ENCODE measurements around the gene ZNF483. TPM values are rescaled to one million over a fixed set of nuclear protein-coding genes. Genes with fewer than 3 reads are reported as not detected.

ZNF483 gene
- total and polyA plus RNA-seq, 9 of the 15 experiments (the other 6 are each of a cell fraction or from before 2014, with no cell fraction given), result 0.04 to 1.0 (median 0.38) TPM

GRCh38 chr9:111601237-111602018 lies 76.4 kb downstream of the ZNF483 start (continued):
- no peak for TF ChIP-seq RERE (CRISPR knock-in tag; IDR thresholded peaks at IDR 0.05; ENCODE audit: borderline replicate concordance)
- TF ChIP-seq ZNF280B (CRISPR knock-in tag; IDR thresholded peaks at IDR 0.05), result no peak
- no peak for TF ChIP-seq ZBTB7A (IDR thresholded peaks at IDR 0.05; ENCODE audit: borderline replicate concordance, control insufficient read depth, low read depth, low read length)
- peak in 1 of 2 experiments; percentile 44 for TF ChIP-seq NCOA2 (IDR thresholded peaks at IDR 0.05; ENCODE audit: partially characterized antibody in 2 of 2)
- no peak for TF ChIP-seq ZNF583 (CRISPR knock-in tag; IDR thresholded peaks at IDR 0.05)
- no peak for TF ChIP-seq ZBTB11 (CRISPR knock-in tag; IDR thresholded peaks at IDR 0.05)
- no peak for TF ChIP-seq MBD2 (IDR thresholded peaks at IDR 0.05; ENCODE audit: borderline replicate concordance, low read depth)
- TF ChIP-seq ZNF232 (CRISPR knock-in tag; IDR thresholded peaks at IDR 0.05), result no peak
- no peak for TF ChIP-seq SRSF7 (optimal IDR thresholded peaks at IDR 0.05; ENCODE audit: low read depth, low read length)
- TF ChIP-seq HDAC8 (tag; IDR thresholded peaks at IDR 0.05), result no peak
- TF ChIP-seq ZNF75A (CRISPR knock-in tag; IDR thresholded peaks at IDR 0.05), result no peak
- no peak for TF ChIP-seq ZNF165 (CRISPR knock-in tag; IDR thresholded peaks at IDR 0.05; ENCODE audit: borderline replicate concordance)
- TF ChIP-seq CHD2 (IDR thresholded peaks at IDR 0.05; ENCODE audit: low read depth, low read length), result no peak
- no peak for TF ChIP-seq CREM (IDR thresholded peaks at IDR 0.05; ENCODE audit: low read depth)
- TF ChIP-seq MNT (conservative IDR thresholded peaks at IDR 0.05), result peak in 1 of 2 experiments; percentile 61; a peak in 1 of 4 replicates

All from K562 (cell line).